Measurements from ENCODE around the gene CGB7.
"Not testable (repeated sequence)": the region's sequence is repeated elsewhere in the genome, so short reads cannot be mapped to it uniquely, and the experiment has no call there.

The CGB7 gene

DNA sequence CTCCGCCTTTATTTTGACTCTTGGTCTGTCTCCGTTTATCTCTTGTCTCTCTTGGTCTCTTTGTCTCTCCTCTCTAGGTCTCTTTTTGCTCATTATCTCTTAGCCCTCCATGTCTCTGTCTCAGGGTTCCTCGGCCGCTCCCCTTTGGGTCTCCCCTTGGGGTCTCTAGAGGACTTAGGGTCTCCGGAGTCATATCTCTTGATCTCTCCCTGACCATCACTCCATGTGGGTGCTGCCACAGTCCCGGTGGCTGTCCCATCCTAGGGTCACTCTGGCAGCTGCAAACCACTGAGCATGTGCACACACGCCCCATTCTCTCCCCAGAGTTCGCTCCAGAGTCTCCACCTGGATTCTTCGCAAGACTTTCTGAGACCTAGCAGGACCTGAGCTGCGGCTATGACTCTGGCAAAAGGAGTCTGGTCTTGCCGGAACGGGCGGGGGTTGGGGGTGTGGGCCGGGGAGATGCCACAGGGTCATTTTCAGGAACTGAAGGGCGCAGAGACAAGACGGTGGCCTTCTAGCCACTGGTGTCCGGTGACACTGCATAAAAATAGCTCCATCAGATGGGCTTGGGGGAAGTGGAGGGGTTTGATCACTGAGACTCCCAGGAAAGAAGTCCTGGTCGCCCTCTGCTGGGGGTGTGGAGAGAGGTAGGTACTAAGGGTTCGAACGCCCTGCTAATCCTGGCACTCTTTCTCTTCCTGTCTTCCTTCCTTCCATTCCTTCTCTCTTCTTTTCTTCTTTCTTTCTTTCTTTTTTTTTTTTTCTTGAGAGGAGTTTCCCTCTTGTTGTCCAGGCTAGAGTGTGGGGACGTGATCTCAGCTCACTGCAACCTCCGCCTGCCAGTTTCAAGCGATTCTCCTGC lies 16.2 kb upstream of the CGB7 start:
- no peak for DNase-seq

DNA sequence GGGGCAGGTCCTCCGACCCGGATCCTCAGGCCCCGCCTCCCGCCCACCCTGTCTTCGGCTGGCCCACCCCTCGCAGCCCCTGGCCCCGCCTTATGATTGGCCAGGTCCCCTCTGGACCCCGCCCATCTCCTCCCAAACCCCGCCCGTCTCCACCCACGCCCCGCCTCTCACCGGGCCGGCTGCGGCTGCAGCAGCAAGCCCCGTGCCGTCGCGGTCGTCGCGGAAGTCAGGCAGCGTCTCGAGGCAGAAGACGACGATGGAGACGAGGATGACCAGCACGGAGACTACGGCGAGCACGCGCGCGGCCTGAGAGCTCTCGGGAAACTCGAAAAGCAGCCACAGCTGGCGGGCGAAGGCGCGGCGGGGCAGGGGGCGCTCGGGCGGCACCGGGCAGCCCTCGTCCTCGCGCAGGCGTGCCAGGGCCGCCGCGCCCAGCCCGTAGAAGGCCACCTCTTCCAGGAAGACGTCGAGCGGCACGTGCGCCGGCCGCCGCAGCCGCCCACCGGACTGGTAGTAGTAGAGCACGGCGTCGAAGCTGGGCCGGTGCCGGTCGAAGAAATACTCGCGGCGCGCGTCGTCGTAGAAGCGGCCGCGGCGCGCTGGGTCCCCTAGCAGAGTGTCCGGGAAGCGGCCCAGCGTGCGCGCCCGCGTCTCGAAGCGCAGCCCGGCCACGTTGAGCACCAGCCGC lies 14.5 kb upstream of the CGB7 start:
- peak; percentile 71 for DNase-seq

- no peak for DNase-seq
Measured at GRCh38 chr19:49070416-49070815, 12.9 kb upstream of the CGB7 start.

DNA sequence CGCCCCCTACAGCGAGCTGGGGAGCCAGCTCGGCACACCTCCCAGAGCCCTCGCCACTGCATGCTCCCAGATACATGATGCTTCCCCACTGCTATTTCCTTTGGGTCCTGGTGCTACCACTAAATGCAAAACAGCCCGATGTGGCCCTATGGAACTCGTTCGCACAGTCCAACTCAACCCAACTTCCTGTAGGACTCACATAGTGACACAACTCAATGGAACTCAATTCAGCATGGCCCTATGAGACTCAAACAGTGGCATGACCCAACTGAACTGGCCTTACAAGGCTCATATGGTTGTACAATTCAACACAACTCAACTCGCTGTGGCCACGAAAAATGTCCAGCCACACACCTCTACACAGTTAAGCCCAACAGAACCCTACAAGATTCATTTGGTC lies 11.5 kb upstream of the CGB7 start:
- DNase-seq, result no peak

DNA sequence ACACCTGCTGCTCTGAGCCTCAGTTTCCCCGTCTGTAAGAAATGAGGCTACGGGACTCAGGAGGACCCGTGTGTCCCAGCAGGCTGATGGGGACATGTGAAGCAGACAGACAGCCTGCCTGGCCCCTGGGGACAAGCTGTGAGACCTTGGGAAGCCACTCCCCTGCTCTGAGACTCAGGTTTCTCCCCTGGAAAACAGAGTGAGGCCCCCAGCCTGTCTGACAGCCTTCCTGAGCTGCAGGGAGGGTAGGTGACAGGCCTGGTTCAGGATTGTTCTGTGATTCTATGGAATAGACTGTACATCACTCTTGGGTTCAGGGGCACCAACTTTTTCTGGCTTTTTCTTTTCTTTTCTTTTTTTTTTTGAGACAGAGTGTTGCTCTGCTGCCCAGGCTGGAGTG lies 10.0 kb upstream of the CGB7 start:
- no peak for DNase-seq

GRCh38 chr19:49065905-49066512 lies 8.5 kb upstream of the CGB7 start:
- no peak for DNase-seq

- no peak for DNase-seq
Measured at GRCh38 chr19:49064768-49065611, 7.4 kb upstream of the CGB7 start, which contains the start of gene NTF4. NTF4 (minus strand) TSS chr19:49064818; CDS start chr19:49061997, 2,821 bp downstream.

DNA sequence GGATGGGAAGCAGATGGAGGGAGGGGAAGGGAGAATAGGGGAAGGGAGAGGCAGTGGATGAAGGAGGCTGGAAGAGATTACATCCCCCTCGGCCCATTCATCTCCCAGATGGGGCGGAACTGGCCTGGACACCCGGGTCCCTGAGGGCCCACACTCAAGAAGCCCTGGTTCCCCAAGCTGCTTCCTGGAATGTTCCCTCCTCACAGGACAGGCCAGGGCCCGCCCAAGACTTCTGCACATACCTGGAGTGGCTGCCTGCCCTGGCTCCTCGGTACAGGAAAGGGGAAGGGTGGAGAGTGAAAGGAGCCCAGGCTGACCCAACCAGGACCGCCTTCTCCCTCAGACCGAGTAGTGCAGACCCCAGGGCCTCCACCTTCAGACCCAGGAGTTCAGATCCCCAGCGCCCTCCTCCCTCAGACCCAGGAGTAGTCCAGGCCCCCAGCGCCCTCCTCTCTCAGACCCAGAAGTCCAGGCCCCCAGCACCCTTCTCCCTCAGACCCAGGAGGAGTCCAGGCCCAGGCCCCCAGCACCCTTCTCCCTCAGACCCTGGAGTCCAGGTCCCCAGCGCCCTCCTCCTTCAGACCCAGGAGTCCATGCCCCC lies 6.6 kb upstream of the CGB7 start:
- DNase-seq, result no peak

GRCh38 chr19:49061445-49061844 lies 3.9 kb upstream of the CGB7 start:
- DNase-seq, result no peak

GRCh38 chr19:49061000-49061399 lies 3.5 kb upstream of the CGB7 start:
- DNase-seq, result no peak

DNA sequence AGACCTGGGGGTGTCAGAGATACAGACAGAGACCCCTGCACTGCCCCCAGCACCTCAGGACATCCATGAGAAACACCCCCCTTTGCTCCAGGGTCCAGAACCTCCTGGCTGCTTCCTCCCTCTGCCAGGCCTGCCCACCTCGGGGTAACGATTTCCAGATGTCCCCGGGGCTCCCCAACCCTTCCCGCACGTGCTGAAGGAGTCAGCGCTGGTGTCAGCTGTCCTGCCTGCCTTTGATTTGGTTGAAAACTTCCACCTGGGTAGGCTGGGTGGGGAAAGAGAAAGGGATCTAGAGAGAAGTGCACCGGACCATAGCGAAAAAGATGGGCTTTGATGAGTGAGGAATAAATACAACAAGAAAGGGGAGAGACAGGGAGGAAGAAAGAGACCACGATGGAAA lies 1.5 kb upstream of the CGB7 start:
- no peak for DNase-seq

DNA sequence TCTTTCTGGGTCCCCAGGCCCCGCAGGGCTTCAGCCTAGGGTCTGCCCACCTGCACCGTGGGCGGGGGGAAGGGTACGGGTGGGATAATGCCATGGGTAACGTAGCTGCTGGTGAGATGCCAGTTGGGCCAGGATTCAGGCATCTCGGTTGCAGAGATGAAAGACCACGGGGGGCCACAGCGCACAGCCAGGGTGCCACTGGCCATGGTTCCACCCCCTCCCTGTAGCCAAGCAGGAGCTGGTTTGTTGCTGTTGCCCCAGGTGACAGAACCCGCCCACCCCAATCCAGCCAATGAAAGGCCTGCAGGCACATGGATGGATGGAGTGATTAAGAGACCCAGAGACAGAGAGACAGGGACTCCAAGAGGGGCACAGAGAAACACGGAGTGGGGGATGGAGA lies 1.0 kb upstream of the CGB7 start:
- DNase-seq, result no peak

- not testable (repeated sequence) for DNase-seq
Measured at GRCh38 chr19:49056902-49057596, 500 bp downstream of the CGB7 start.

DNA sequence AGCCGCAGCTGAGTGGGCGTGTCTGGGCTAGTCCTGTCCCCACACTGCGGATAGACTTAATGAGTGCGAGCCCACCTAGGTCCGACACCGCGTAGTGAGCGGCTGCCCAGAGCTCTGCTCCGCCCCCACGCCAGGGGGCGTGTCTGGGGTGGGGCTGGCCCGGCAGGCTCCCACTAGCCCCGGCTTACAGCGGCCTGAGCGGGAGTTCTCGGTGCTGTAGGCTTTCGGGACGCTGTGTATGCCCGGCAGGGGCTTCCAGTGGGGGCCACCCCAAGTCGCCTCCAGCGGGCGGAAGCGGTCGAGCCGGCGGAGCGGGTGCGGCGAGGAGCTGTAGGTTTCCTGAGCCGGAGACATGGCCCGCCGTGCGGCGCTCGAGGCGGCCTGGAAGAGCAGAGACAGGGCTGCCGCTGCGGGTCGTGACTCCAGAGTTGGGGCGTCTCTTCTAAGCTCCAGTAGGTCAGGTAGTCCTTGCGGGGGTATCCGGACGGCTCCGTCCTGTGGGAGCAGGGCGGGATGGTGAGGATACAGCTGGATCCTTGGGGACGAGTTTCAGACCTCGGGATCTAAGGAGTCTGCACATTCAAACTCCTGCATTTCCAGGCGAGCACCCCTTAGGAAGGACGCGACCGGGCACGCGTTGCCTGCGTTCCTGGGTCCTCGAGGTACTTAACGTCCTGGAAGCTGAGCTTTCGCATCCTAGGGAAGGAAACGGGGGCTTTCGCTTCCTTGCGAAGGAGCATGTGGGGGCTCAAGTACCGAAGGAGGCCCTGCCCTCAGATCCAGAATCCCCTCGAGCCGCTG lies 1.2 kb downstream of the CGB7 start:
- DNase-seq, result peak; percentile 85

DNA sequence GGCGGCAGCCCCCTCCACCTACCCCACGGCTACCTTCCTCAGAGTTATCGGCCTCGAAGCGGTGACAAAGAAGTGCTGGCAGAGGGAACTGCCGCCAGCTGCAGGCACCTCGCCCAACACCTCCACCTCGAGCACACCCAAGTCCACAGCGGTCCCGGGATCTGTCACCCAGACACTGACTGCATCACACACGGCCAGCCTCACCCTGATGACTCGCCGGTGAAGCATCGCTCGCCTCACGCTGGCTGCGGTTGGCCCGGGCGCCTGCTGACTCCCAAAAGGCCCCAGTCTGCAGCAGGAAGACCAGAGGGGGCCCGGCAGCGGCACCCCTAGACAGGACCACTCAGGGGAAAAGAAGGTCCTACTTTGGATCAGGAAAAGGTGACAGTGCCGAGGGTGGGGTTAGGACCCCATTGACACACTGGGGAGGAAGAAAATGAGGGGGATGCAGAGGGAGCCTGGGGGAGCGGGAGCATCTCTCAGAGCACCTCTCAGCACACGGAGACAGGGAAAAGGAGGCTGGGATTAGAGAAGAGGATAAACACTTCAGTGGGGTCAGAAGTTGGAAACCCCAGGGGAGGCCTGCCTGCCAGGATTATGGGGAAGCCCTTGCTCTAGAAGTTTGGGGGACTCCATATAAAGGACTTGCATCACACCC lies 7.0 kb downstream of the CGB7 start:
- DNase-seq, result not testable (repeated sequence)

- not testable (repeated sequence) for DNase-seq
Measured at GRCh38 chr19:49049834-49050233, 7.7 kb downstream of the CGB7 start.

GRCh38 chr19:49049011-49049410 lies 8.5 kb downstream of the CGB7 start, which contains the start of gene CGB8:
CGB8 (minus strand) TSS chr19:49049111; CDS start chr19:49048739, 372 bp downstream.
- DNase-seq, result not testable (repeated sequence)

GRCh38 chr19:49043548-49043947 lies 14.0 kb downstream of the CGB7 start, which contains the start of gene CGB5:
CGB5 (plus strand) TSS chr19:49043848; CDS start chr19:49044210, 362 bp downstream.
- not testable (repeated sequence) for DNase-seq

DNA sequence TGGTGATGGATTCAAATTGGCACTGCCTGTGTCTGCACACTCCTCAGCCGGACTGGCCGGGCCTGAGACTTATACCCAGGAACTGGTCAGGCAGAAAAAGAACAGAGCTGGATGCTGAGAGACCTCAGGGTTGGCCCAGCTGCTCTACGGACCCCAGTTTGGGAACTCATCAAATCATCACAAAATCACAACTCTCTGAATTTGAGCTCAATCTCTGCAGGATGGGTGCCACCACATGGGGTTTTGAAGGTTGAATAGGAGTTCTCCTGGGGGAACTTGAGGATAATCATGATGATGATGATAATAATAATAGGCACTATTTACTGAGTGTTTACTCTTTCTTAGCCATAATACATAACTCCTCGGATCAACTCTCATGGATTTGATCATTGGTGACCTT lies 14.9 kb downstream of the CGB7 start:
- not testable (repeated sequence) for DNase-seq

GRCh38 chr19:49042177-49042576 lies 15.4 kb downstream of the CGB7 start:
- no peak for DNase-seq
